ENCODE measurements around the gene RNGTT. TPM values are rescaled to one million over a fixed set of nuclear protein-coding genes. Genes with fewer than 3 reads are reported as not detected.

RNGTT gene
- total RNA-seq, 3 donors from 2014 or later = 9.1 to 30.3 (median 22.6) TPM

- no peaks in the 10 kb centered on the region for H3K4me1 ChIP-seq
- no peak overlapping the region for H3K27ac ChIP-seq
- no peak for TF ChIP-seq POLR2A (IDR thresholded peaks at IDR 0.05)
- no peak for TF ChIP-seq CTCF (IDR thresholded peaks at IDR 0.05)
- no peak for TF ChIP-seq POLR2AphosphoS5 (IDR thresholded peaks at IDR 0.05)
- peaks cover 7 to 9% of the 10 kb centered on the region in 2 donors for H3K9me3 ChIP-seq
- no peaks in the 10 kb centered on the region for H3K27me3 ChIP-seq
- H3K4me3 ChIP-seq = no peak overlapping the region
- no peak for DNase-seq (ENCODE audit: low spot score in 2 of 2)
- no peaks in the 10 kb centered on the region for H3K36me3 ChIP-seq
- intact Hi-C loops (cut with DNase I; ENCODE audit: low total_unique reads) = no loop called here
Observed at GRCh38 chr6:88572449-88573139, 390.8 kb downstream of the RNGTT start.

- no peak for DNase-seq (ENCODE audit: low spot score in 2 of 2)
- intact Hi-C loops (cut with DNase I; ENCODE audit: low total_unique reads) = no loop called here
- TF ChIP-seq POLR2AphosphoS5 (IDR thresholded peaks at IDR 0.05) (no peak), CTCF (IDR thresholded peaks at IDR 0.05) (no peak), POLR2A (IDR thresholded peaks at IDR 0.05) (no peak)
- H3K4me1 ChIP-seq = no peaks in the 10 kb centered on the region
- H3K27ac ChIP-seq = no peak overlapping the region
- H3K36me3 ChIP-seq = no peaks in the 10 kb centered on the region
- peaks cover 7 to 9% of the 10 kb centered on the region in 2 donors for H3K9me3 ChIP-seq
- H3K4me3 ChIP-seq = no peak overlapping the region
- H3K27me3 ChIP-seq = no peaks in the 10 kb centered on the region
Observed at GRCh38 chr6:88569959-88570358, 393.5 kb downstream of the RNGTT start.

- no peaks in the 10 kb centered on the region for H3K27me3 ChIP-seq
- no peaks in the 10 kb centered on the region for H3K36me3 ChIP-seq
- H3K4me1 ChIP-seq = no peaks in the 10 kb centered on the region
- DNase-seq (ENCODE audit: low spot score in 2 of 2) = no peak
- H3K27ac ChIP-seq = no peak overlapping the region
- H3K9me3 ChIP-seq = peaks cover 7 to 9% of the 10 kb centered on the region in 2 donors
- TF ChIP-seq CTCF (IDR thresholded peaks at IDR 0.05) (no peak), POLR2AphosphoS5 (IDR thresholded peaks at IDR 0.05) (no peak)
- no peak overlapping the region for H3K4me3 ChIP-seq
- intact Hi-C loops (cut with DNase I; ENCODE audit: low total_unique reads) = no loop called here
Observed at GRCh38 chr6:88567696-88568095, 395.7 kb downstream of the RNGTT start.

GRCh38 chr6:88566746-88567534 lies 396.5 kb downstream of the RNGTT start:
- peaks cover 7 to 9% of the 10 kb centered on the region in 2 donors for H3K9me3 ChIP-seq
- H3K4me1 ChIP-seq = no peaks in the 10 kb centered on the region
- no peak for TF ChIP-seq CTCF (IDR thresholded peaks at IDR 0.05)
- TF ChIP-seq POLR2A (IDR thresholded peaks at IDR 0.05) = no peak
- no peak for TF ChIP-seq POLR2AphosphoS5 (IDR thresholded peaks at IDR 0.05)
- no peak overlapping the region for H3K4me3 ChIP-seq
- intact Hi-C loops (cut with DNase I; ENCODE audit: low total_unique reads) = no loop called here
- DNase-seq (ENCODE audit: low spot score in 2 of 2) = no peak
- no peaks in the 10 kb centered on the region for H3K27me3 ChIP-seq
- H3K27ac ChIP-seq = no peak overlapping the region
- H3K36me3 ChIP-seq = no peaks in the 10 kb centered on the region

GRCh38 chr6:88565836-88566235 lies 397.6 kb downstream of the RNGTT start:
- H3K9me3 ChIP-seq = peaks cover 7 to 9% of the 10 kb centered on the region in 2 donors
- no peaks in the 10 kb centered on the region for H3K36me3 ChIP-seq
- no peak for DNase-seq (ENCODE audit: low spot score in 2 of 2)
- no peaks in the 10 kb centered on the region for H3K4me1 ChIP-seq
- intact Hi-C loops (cut with DNase I; ENCODE audit: low total_unique reads) = no loop called here
- H3K27me3 ChIP-seq = no peaks in the 10 kb centered on the region
- no peak overlapping the region for H3K27ac ChIP-seq
- TF ChIP-seq POLR2AphosphoS5 (IDR thresholded peaks at IDR 0.05) = no peak
- TF ChIP-seq CTCF (IDR thresholded peaks at IDR 0.05) = no peak
- TF ChIP-seq POLR2A (IDR thresholded peaks at IDR 0.05) = no peak
- no peak overlapping the region for H3K4me3 ChIP-seq
